CD8-positive, alpha-beta memory T cell (primary cell): Measurements from ENCODE around the gene GALNT4. TPM values are rescaled to one million over a fixed set of nuclear protein-coding genes. Genes with fewer than 3 reads are reported as not detected.

Source experiments
- CTCF ChIA-PET: fragments of 350-600 bp; sonication (Branson Sonifier 250); formaldehyde crosslinking; loops from one replicate; lab custom pipeline; 2021; ENCODE audit warnings: antibody characterized with exemption; lab: Charles Lee
- POLR2A ChIA-PET: fragments of 350-600 bp; sonication (Branson Sonifier 250); formaldehyde crosslinking; loops from one replicate; lab custom pipeline; 2021; ENCODE audit warnings: antibody characterized with exemption; lab: Charles Lee
- DNase-seq, 5 donors: peaks; one replicate each; pipeline versions ENCODE4 v3.0.0 to v3.0.0-alpha.2; 2020 to 2022; ENCODE audit warnings: mixed read lengths in 1 of 5
- H3K27ac ChIP-seq: one replicate; pipeline ENCODE4 v1.7.0; 2013; ENCODE audit warnings: low read depth, mild to moderate bottlenecking, low read length, moderate library complexity
- H3K27me3 ChIP-seq: 2 replicates; pipeline ENCODE4 v1.7.0; 2013; ENCODE audit warnings: low read length, mild to moderate bottlenecking; ENCODE audit not compliant: insufficient read depth, poor library complexity, severe bottlenecking
- H3K36me3 ChIP-seq: 2 replicates; pipeline ENCODE4 v1.7.0; 2013; ENCODE audit warnings: mild to moderate bottlenecking, low read length, moderate library complexity; ENCODE audit not compliant: insufficient read depth
- H3K4me1 ChIP-seq: 2 replicates; pipeline ENCODE4 v1.7.0; 2013; ENCODE audit warnings: mild to moderate bottlenecking, low read length, moderate library complexity; ENCODE audit not compliant: insufficient read depth
- H3K4me3 ChIP-seq: 2 replicates; pipeline ENCODE4 v1.7.0; 2013; ENCODE audit warnings: mild to moderate bottlenecking, low read length
- H3K9me3 ChIP-seq: 2 replicates; pipeline ENCODE4 v1.7.0; 2013; ENCODE audit warnings: mild to moderate bottlenecking, low read length
- H3K27ac Mint-ChIP-seq, 8 donors: one replicate each; pipeline ENCODE4 v1.8.0; 2020 to 2021; ENCODE audit warnings: mixed read lengths in 8 of 8, mild to moderate bottlenecking in 6 of 8, inconsistent platforms in 3 of 8, moderate library complexity in 3 of 8
- H3K27me3 Mint-ChIP-seq, 2 donors: one replicate each; pipeline ENCODE4 v1.8.0; 2020 to 2021; ENCODE audit warnings: mixed read lengths in 2 of 2, mild to moderate bottlenecking in 1 of 2, moderate library complexity in 1 of 2
- H3K36me3 Mint-ChIP-seq, 3 donors: one replicate each; pipeline ENCODE4 v1.8.0; 2020 to 2021; ENCODE audit warnings: mixed read lengths in 3 of 3, inconsistent platforms in 1 of 3, mild to moderate bottlenecking in 1 of 3
- H3K4me1 Mint-ChIP-seq, 3 donors: one replicate each; pipeline ENCODE4 v1.8.0; 2020 to 2021; ENCODE audit warnings: mixed read lengths in 3 of 3, inconsistent platforms in 1 of 3, mild to moderate bottlenecking in 1 of 3
- H3K4me3 Mint-ChIP-seq, 7 donors: one replicate each; pipeline ENCODE4 v1.8.0; 2020 to 2021; ENCODE audit warnings: mixed read lengths in 7 of 7, mild to moderate bottlenecking in 6 of 7, moderate library complexity in 4 of 7, inconsistent platforms in 2 of 7
- H3K9me3 Mint-ChIP-seq, 5 donors: one replicate each; pipeline ENCODE4 v1.8.0; 2020 to 2022; ENCODE audit warnings: mixed read lengths in 5 of 5, mild to moderate bottlenecking in 3 of 5, moderate library complexity in 2 of 5, inconsistent platforms in 1 of 5
- polyA plus RNA-seq: library from polyadenylated mRNA; unstranded; fragments of 300-500 nt; fragmentation: Illumina TruSeq; gene quantifications from one replicate; pipeline ENCODE4 v1.2.3, GENCODE V29; 2021
- total RNA-seq, 2 experiments: library from RNA; stranded (reverse); gene quantifications; one replicate each; pipeline ENCODE4 v1.2.3, GENCODE V29; 2021

Gene GALNT4
- 1 to 10 TPM; 5.8 to 6.5 TPM for total RNA-seq
- 5.3 TPM for polyA plus RNA-seq

DNA sequence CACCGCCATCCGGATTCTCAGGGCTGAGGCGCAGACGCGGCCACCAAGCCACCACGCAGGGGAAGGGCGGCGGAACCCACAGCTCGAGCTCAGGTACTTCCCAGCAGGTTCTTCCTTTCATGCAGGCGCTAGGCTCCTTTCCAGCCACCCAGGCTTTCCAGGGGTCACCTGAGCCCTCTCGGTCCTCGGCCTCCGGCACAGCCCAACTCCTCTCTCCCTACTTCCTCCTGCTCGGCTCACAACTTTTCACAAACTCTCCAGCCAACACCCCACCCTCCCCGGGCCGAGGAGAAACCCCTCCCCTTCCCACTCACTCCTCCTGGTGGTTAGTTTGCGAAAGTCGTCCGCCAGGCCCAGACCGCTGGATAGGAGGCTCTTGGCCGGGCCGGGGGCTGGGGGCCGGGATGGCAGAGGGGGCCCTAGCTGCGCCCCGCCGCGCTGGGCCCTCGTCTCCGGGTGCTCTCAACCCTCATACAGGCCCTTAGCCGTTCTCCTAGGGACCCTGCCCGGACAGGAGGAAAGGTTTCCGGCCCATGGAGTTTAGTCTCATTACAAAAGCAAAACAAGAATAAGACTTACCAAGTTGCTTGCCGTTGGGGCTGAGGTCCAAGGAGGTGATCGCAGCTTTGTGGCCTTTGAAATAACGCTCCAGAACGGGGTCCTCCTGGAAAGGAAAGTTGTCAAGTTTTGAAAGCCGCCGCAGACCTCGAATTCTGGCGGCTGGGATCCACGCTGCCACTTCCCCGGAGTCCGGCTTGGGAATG, at the start of gene GALNT4:
Gene GALNT4 (minus strand): TSS at position 256 of the 764 bp plus-strand sequence. CDS start 247 bp downstream, at position 9.
- ChIA-PET POLR2A (interaction anchor here (0.7 to 2.3 kb wide), 5 partner anchors 10 to 184 kb away, joined by 3 to 9 read pairs (median 5); partner anchors contain the start of genes ATP2B1 and DUSP6), CTCF (interaction anchor here (0.7 to 7.7 kb wide), 25 partner anchors 15 to 583 kb away, joined by 3 to 78 read pairs (median 3); partner anchors contain the start of genes ATP2B1 and DUSP6)
- Histone ChIP-seq H3K27ac (peak within 1 kb of the TSS; percentile 84), H3K36me3 (no peaks in the 10 kb centered on the region), H3K4me3 (peak within 1 kb of the TSS; percentile 87), H3K27me3 (no peaks in the 10 kb centered on the region), H3K4me1 (peaks cover 40% of the 10 kb centered on the region), H3K9me3 (no peaks in the 10 kb centered on the region)
- Mint-ChIP-seq H3K27ac (peak within 1 kb of the TSS; percentile 85 to 98 (median 94)), H3K27me3 (no peaks in the 10 kb centered on the region), H3K36me3 (peaks cover 8 to 31% (median 9%) of the 10 kb centered on the region in 3 donors), H3K9me3 (no peaks in the 10 kb centered on the region), H3K4me3 (peak within 1 kb of the TSS; percentile 92 to 99 (median 96)), H3K4me1 (peaks cover 55 to 68% (median 65%) of the 10 kb centered on the region in 3 donors)
- peak; percentile 53 to 84 (median 73) for DNase-seq

- Mint-ChIP-seq H3K9me3 (no peaks in the 10 kb centered on the region), H3K27ac (no peak overlapping the region), H3K27me3 (no peaks in the 10 kb centered on the region), H3K4me1 (peaks cover 0 to 10% (median 7%) of the 10 kb centered on the region in 3 donors), H3K4me3 (no peak overlapping the region), H3K36me3 (peaks cover 0 to 12% (median 0%) of the 10 kb centered on the region in 3 donors)
- CTCF ChIA-PET, result no interaction called here
- Histone ChIP-seq H3K4me3 (no peak overlapping the region), H3K27me3 (no peaks in the 10 kb centered on the region), H3K27ac (no peak overlapping the region), H3K36me3 (no peaks in the 10 kb centered on the region), H3K4me1 (no peaks in the 10 kb centered on the region), H3K9me3 (no peaks in the 10 kb centered on the region)
- POLR2A ChIA-PET, result no interaction called here
- no peak for DNase-seq
Observed at GRCh38 chr12:89573051-89573810, 48.6 kb upstream of the GALNT4 start.

- no peaks in the 10 kb centered on the region for H3K36me3 ChIP-seq
- no peak for DNase-seq
- H3K27me3 ChIP-seq, result no peaks in the 10 kb centered on the region
- POLR2A ChIA-PET, result no interaction called here
- no peaks in the 10 kb centered on the region for H3K9me3 ChIP-seq
- H3K4me3 ChIP-seq, result no peak overlapping the region
- CTCF ChIA-PET, result no interaction called here
- no peaks in the 10 kb centered on the region for H3K9me3 Mint-ChIP-seq
- H3K27ac Mint-ChIP-seq, result no peak overlapping the region
- H3K27me3 Mint-ChIP-seq, result no peaks in the 10 kb centered on the region
- peaks cover 0 to 7% (median 5%) of the 10 kb centered on the region in 3 donors for H3K4me1 Mint-ChIP-seq
- H3K4me3 Mint-ChIP-seq, result no peak overlapping the region
- no peaks in the 10 kb centered on the region for H3K4me1 ChIP-seq
- no peak overlapping the region for H3K27ac ChIP-seq
- peaks cover 0 to 12% (median 3%) of the 10 kb centered on the region in 3 donors for H3K36me3 Mint-ChIP-seq
Observed at GRCh38 chr12:89571491-89572195, 47.0 kb upstream of the GALNT4 start.

- peaks cover 0 to 17% (median 3%) of the 10 kb centered on the region in 3 donors for H3K36me3 Mint-ChIP-seq
Observed at GRCh38 chr12:89568484-89568883, 43.9 kb upstream of the GALNT4 start.

DNA sequence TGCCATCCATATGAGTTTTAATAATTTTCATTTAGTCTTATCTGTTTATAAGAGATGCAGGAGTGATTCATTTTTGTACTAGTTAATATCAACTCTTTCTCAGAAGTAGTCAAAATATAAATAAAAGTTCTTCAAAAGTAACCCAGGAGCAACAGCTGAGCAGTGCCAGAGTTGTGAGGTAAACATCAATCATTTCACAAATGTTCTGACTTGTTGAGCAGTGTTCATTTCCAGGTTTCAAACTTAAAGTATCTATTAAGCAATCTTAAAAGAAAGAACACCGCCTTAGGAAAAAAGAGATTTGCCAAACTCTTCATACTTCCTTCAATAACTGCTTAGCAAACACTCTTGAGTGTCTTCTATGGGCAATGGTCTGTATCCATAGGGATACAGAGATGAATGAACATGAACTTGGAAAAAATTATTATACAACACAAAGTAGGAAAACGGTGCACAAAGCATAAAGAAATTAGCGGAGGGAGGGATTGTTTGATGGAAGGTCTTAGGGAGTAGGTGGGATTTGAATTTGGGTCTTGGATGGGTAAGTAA, 43.2 kb upstream of the GALNT4 start:
- no peak overlapping the region for H3K27ac ChIP-seq
- H3K4me3 ChIP-seq, result no peak overlapping the region
- Mint-ChIP-seq H3K27me3 (no peaks in the 10 kb centered on the region), H3K27ac (no peak overlapping the region), H3K9me3 (no peaks in the 10 kb centered on the region), H3K4me3 (no peak overlapping the region), H3K4me1 (no peaks in the 10 kb centered on the region), H3K36me3 (peaks cover 0 to 23% (median 3%) of the 10 kb centered on the region in 3 donors)
- ChIA-PET CTCF (no interaction called here), POLR2A (no interaction called here)
- H3K36me3 ChIP-seq, result no peaks in the 10 kb centered on the region
- H3K27me3 ChIP-seq, result no peaks in the 10 kb centered on the region
- H3K9me3 ChIP-seq, result no peaks in the 10 kb centered on the region
- no peaks in the 10 kb centered on the region for H3K4me1 ChIP-seq
- DNase-seq, result no peak

More at GRCh38 chr12:89568484-89568883, 43.9 kb upstream of the GALNT4 start:
- Histone ChIP-seq H3K4me3 (no peak overlapping the region), H3K4me1 (no peaks in the 10 kb centered on the region), H3K9me3 (no peaks in the 10 kb centered on the region), H3K27ac (no peak overlapping the region), H3K36me3 (no peaks in the 10 kb centered on the region), H3K27me3 (no peaks in the 10 kb centered on the region)
- H3K27ac Mint-ChIP-seq, result no peak overlapping the region
- no peaks in the 10 kb centered on the region for H3K9me3 Mint-ChIP-seq
- no peaks in the 10 kb centered on the region for H3K27me3 Mint-ChIP-seq
- CTCF ChIA-PET, result no interaction called here
- no peaks in the 10 kb centered on the region for H3K4me1 Mint-ChIP-seq
- DNase-seq, result no peak
- POLR2A ChIA-PET, result no interaction called here
- no peak overlapping the region for H3K4me3 Mint-ChIP-seq

- Mint-ChIP-seq H3K27ac (no peak overlapping the region), H3K27me3 (no peaks in the 10 kb centered on the region), H3K36me3 (peaks cover 0 to 31% (median 3%) of the 10 kb centered on the region in 3 donors), H3K4me3 (no peak overlapping the region), H3K9me3 (no peaks in the 10 kb centered on the region), H3K4me1 (no peaks in the 10 kb centered on the region)
- no peaks in the 10 kb centered on the region for H3K4me1 ChIP-seq
- no peak overlapping the region for H3K27ac ChIP-seq
- H3K4me3 ChIP-seq, result no peak overlapping the region
- no peak for DNase-seq
- no peaks in the 10 kb centered on the region for H3K36me3 ChIP-seq
- ChIA-PET POLR2A (no interaction called here), CTCF (interaction anchor here (0.9 kb wide), 1 partner anchor 42 kb away, joined by 3 read pairs; the partner anchor contains the start of gene GALNT4)
- H3K9me3 ChIP-seq, result no peaks in the 10 kb centered on the region
- H3K27me3 ChIP-seq, result no peaks in the 10 kb centered on the region
Observed at GRCh38 chr12:89566615-89567014, 42.0 kb upstream of the GALNT4 start.

GRCh38 chr12:89565002-89565401, 40.4 kb upstream of the GALNT4 start:
- H3K36me3 Mint-ChIP-seq, result peaks cover 0 to 24% (median 3%) of the 10 kb centered on the region in 3 donors
- no peak overlapping the region for H3K4me3 ChIP-seq
- H3K36me3 ChIP-seq, result no peaks in the 10 kb centered on the region
- ChIA-PET POLR2A (no interaction called here), CTCF (no interaction called here)
- H3K9me3 Mint-ChIP-seq, result no peaks in the 10 kb centered on the region
- H3K4me1 ChIP-seq, result no peaks in the 10 kb centered on the region
- no peaks in the 10 kb centered on the region for H3K27me3 ChIP-seq
- no peaks in the 10 kb centered on the region for H3K9me3 ChIP-seq
- H3K27ac ChIP-seq, result no peak overlapping the region
- no peaks in the 10 kb centered on the region for H3K4me1 Mint-ChIP-seq
- DNase-seq, result no peak
- no peak overlapping the region for H3K27ac Mint-ChIP-seq
- H3K27me3 Mint-ChIP-seq, result no peaks in the 10 kb centered on the region
- no peak overlapping the region for H3K4me3 Mint-ChIP-seq
